A549 (cell line): ENCODE results near the gene SSBP3. TPM values are rescaled to one million over a fixed set of nuclear protein-coding genes. Genes with fewer than 3 reads are reported as not detected.

Experiments
- ATAC-seq, 2 experiments: fragments of 200-7000 bp in 1 of 2; fragments of >200 bp in 1 of 2; cut with Nextera tagmentation in 1 of 2; cut with Tn5 transposase in 1 of 2; 3 replicates each; pipeline versions ENCODE4 v1.8.0 to v1.9.1; 2018 to 2020; ENCODE audit warnings: mild to moderate bottlenecking in 1 of 2, moderate library complexity in 1 of 2
- CTCF ChIA-PET: fragments of 300-600 bp; sonication (Branson Sonifier 250); formaldehyde crosslinking; extraction: SDS; loops from one replicate; lab custom pipeline; 2021; ENCODE audit warnings: antibody characterized with exemption, inconsistent platforms; lab: Yijun Ruan, JAX
- POLR2A ChIA-PET: fragments of 350-600 bp; formaldehyde crosslinking; extraction: SDS; loops from one replicate; lab custom pipeline; 2021; ENCODE audit warnings: antibody characterized with exemption, inconsistent platforms; lab: Yijun Ruan, JAX
- DNase-seq, 2 experiments: peaks; one replicate each; pipeline versions ENCODE4 v3.0.0 to v3.0.0-alpha.2; 2011 to 2016; ENCODE audit warnings: low read depth in 1 of 2, low spot score in 1 of 2
- FAIRE-seq: peaks from 2 replicates; lab custom pipeline; 2011; peaks lifted over from hg19 to GRCh38; lab: Jason Lieb, UNC
- H3K27ac ChIP-seq, 2 experiments: fragments of >200 bp; sonication (Bioruptor Twin); formaldehyde crosslinking; 3 replicates each; pipeline ENCODE4 v1.5.1; 2016 to 2017
- H3K4me1 ChIP-seq: fragments of >200 bp; sonication (Bioruptor Twin); formaldehyde crosslinking; 3 replicates; pipeline ENCODE4 v1.6.1; 2016
- H3K4me2 ChIP-seq: fragments of >200 bp; sonication (Bioruptor Twin); formaldehyde crosslinking; 3 replicates; pipeline ENCODE4 v1.6.1; 2016
- H3K4me3 ChIP-seq: fragments of >200 bp; sonication (Bioruptor Twin); formaldehyde crosslinking; 3 replicates; pipeline ENCODE4 v1.5.1; 2016
- H3K9me3 ChIP-seq: fragments of >200 bp; sonication (Bioruptor Twin); formaldehyde crosslinking; 3 replicates; pipeline ENCODE4 v1.6.1; 2016
- BCL3 ChIP-seq: fragments of >200 bp; sonication (Bioruptor Twin); formaldehyde crosslinking; IDR thresholded peaks from 3 replicates; pipeline ENCODE4 v1.6.1; 2016
- CBX2 ChIP-seq: fragments of 200-600 bp; sonication (generic); IDR thresholded peaks from 2 replicates; pipeline ENCODE4 v1.6.1; 2016; ENCODE audit warnings: low read depth, mild to moderate bottlenecking, borderline replicate concordance
- CEBPB ChIP-seq, 2 experiments: fragments of >200 bp in 1 of 2; sonication (Bioruptor Twin) in 1 of 2; formaldehyde crosslinking in 1 of 2; IDR thresholded peaks; 2 replicates each; pipeline ENCODE4 v1.6.1; 2012 to 2016
- CHD2 ChIP-seq: fragments of 150-350 bp; IDR thresholded peaks from 2 replicates; pipeline ENCODE4 v1.6.1; 2014; ENCODE audit warnings: low read length; ENCODE audit not compliant: partially characterized antibody
- FOSB ChIP-seq: fragments of 250-450 bp; sonication (Bioruptor Pico); IDR thresholded peaks from 2 replicates; pipeline ENCODE4 v1.5.0; 2020; ENCODE audit warnings: mild to moderate bottlenecking, moderate library complexity
- HOXA7 ChIP-seq: fragments of 250-450 bp; sonication (Bioruptor Pico); IDR thresholded peaks from 2 replicates; pipeline ENCODE4 v1.5.0; 2020; ENCODE audit warnings: mild to moderate bottlenecking, moderate library complexity
- MYC ChIP-seq: IDR thresholded peaks from 2 replicates; pipeline ENCODE4 v1.6.1; 2012; ENCODE audit warnings: mild to moderate bottlenecking, inconsistent platforms, low read length, improper control_type of control experiment, borderline replicate concordance
- NR3C1 ChIP-seq: fragments of >200 bp; sonication (Bioruptor Twin); formaldehyde crosslinking; IDR thresholded peaks from 3 replicates; pipeline ENCODE4 v1.6.1; 2017
- PHF8 ChIP-seq: fragments of 200-600 bp; sonication (generic); IDR thresholded peaks from 2 replicates; pipeline ENCODE4 v1.6.1; 2016; ENCODE audit warnings: low read depth, mild to moderate bottlenecking, antibody characterized with exemption, moderate library complexity, borderline replicate concordance
- RCOR1 ChIP-seq: fragments of 150-350 bp; IDR thresholded peaks from 2 replicates; pipeline ENCODE4 v1.6.1; 2014; ENCODE audit warnings: antibody characterized with exemption, low read length, low read depth
- RFX5 ChIP-seq: fragments of 450-650 bp; IDR thresholded peaks from 2 replicates; pipeline ENCODE4 v1.7.1; 2014; ENCODE audit warnings: antibody characterized with exemption, mild to moderate bottlenecking, moderate library complexity
- RNF2 ChIP-seq: fragments of 200-600 bp; sonication (generic); IDR thresholded peaks from 2 replicates; pipeline ENCODE4 v1.6.1; 2016; ENCODE audit warnings: low read depth, mild to moderate bottlenecking, antibody characterized with exemption, moderate library complexity, borderline replicate concordance
- SMC3 ChIP-seq: fragments of >200 bp; sonication (Bioruptor Twin); formaldehyde crosslinking; IDR thresholded peaks from 3 replicates; pipeline ENCODE4 v1.6.1; 2018; ENCODE audit warnings: inconsistent platforms
- ZC3H11A ChIP-seq: fragments of 450-650 bp; IDR thresholded peaks from 2 replicates; pipeline ENCODE4 v1.6.1; 2014; ENCODE audit warnings: antibody characterized with exemption, mild to moderate bottlenecking
- WGBS: methylation state at CpG from one replicate; pipeline ENCODE4 v1.1.6; 2017; ENCODE audit errors: missing lambda C conversion rate; 5-methylcytosine and 5-hydroxymethylcytosine counted together
- polyA plus RNA-seq, 4 experiments: library from polyadenylated mRNA; depleted of rRNA in 3 of 4; stranded (reverse); fragments of >200 nt; fragmentation: RNase III in 1 of 4; extraction: RNeasy Plus Mini Kit Qiagen cat#74134 plus additional on column Dnase treatment in 1 of 4; gene quantifications; 2 replicates in 3 of 4; 3 replicates in 1 of 4; pipeline ENCODE4 v1.2.3, GENCODE V29; 2011 to 2017
- TF ChIP-seq, protein P1 (sequence below): fragments of 250-450 bp; sonication (Bioruptor Pico); IDR thresholded peaks from 2 replicates; pipeline ENCODE4 v1.5.0; 2020; ENCODE audit warnings: low read depth, mild to moderate bottlenecking, moderate library complexity
- TF ChIP-seq, protein P2 (sequence below): fragments of 200-600 bp; sonication (generic); IDR thresholded peaks from 2 replicates; pipeline ENCODE4 v1.6.1; 2016; ENCODE audit warnings: antibody characterized with exemption, mild to moderate bottlenecking, moderate library complexity

SSBP3 gene
- polyA plus RNA-seq, 2 of the 4 experiments (the other 2 are of a cell fraction), result 7.2 to 9.1 TPM

GRCh38 chr1:54324251-54325140, 81.7 kb downstream of the SSBP3 start:
- Histone ChIP-seq H3K27ac (no peak overlapping the region), H3K9me3 (no peaks in the 10 kb centered on the region), H3K4me1 (no peaks in the 10 kb centered on the region), H3K4me2 (no peak overlapping the region), H3K4me3 (no peak overlapping the region)
- DNase-seq (no peak), ATAC-seq (no peak), FAIRE-seq (no peak)
- CTCF ChIA-PET, result no interaction called here
- TF ChIP-seq, protein P1, sequence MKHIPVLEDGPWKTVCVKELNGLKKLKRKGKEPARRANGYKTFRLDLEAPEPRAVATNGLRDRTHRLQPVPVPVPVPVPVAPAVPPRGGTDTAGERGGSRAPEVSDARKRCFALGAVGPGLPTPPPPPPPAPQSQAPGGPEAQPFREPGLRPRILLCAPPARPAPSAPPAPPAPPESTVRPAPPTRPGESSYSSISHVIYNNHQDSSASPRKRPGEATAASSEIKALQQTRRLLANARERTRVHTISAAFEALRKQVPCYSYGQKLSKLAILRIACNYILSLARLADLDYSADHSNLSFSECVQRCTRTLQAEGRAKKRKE (CRISPR knock-in tag), result no peak
- TF ChIP-seq CEBPB (IDR thresholded peaks at IDR 0.05), result no peak
- 85% methylated on average over 18 of the region's 19 CpGs for WGBS
- POLR2A ChIA-PET, result no interaction called here

DNA sequence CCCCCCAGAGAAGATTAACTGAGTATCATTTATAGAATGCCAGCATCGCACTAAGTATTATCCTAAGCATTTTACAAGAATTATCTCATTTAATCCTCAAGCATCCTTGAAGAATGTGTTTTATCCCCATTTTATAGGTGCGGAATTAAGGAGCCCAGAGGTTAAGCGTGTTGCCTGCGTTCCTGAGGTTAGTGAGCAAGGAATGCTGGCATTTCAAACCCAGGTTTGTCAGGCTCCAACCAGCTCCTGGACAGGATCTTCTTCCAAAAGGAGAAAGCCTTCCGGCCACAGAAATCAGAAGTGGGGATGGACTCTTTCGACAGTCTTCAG, 82.3 kb downstream of the SSBP3 start:
- H3K4me1 ChIP-seq, result no peaks in the 10 kb centered on the region
- POLR2A ChIA-PET, result no interaction called here
- no peak overlapping the region for H3K27ac ChIP-seq
- CTCF ChIA-PET, result interaction anchor here (1.5 to 1.8 kb wide), 2 partner anchors 12 to 19 kb away, joined by 3 to 5 read pairs; no protein-coding TSS in a partner anchor
- no peak for DNase-seq
- TF ChIP-seq SMC3 (no peak), RFX5 (no peak), CHD2 (no peak), FOSB (no peak), NR3C1 (no peak), BCL3 (no peak), CBX2 (no peak), RNF2 (no peak), MYC (no peak), HOXA7 (CRISPR knock-in tag) (no peak), ZC3H11A (no peak), RCOR1 (no peak), PHF8 (no peak)
- TF ChIP-seq, protein P1 (CRISPR knock-in tag), result no peak
- TF ChIP-seq, protein P2, sequence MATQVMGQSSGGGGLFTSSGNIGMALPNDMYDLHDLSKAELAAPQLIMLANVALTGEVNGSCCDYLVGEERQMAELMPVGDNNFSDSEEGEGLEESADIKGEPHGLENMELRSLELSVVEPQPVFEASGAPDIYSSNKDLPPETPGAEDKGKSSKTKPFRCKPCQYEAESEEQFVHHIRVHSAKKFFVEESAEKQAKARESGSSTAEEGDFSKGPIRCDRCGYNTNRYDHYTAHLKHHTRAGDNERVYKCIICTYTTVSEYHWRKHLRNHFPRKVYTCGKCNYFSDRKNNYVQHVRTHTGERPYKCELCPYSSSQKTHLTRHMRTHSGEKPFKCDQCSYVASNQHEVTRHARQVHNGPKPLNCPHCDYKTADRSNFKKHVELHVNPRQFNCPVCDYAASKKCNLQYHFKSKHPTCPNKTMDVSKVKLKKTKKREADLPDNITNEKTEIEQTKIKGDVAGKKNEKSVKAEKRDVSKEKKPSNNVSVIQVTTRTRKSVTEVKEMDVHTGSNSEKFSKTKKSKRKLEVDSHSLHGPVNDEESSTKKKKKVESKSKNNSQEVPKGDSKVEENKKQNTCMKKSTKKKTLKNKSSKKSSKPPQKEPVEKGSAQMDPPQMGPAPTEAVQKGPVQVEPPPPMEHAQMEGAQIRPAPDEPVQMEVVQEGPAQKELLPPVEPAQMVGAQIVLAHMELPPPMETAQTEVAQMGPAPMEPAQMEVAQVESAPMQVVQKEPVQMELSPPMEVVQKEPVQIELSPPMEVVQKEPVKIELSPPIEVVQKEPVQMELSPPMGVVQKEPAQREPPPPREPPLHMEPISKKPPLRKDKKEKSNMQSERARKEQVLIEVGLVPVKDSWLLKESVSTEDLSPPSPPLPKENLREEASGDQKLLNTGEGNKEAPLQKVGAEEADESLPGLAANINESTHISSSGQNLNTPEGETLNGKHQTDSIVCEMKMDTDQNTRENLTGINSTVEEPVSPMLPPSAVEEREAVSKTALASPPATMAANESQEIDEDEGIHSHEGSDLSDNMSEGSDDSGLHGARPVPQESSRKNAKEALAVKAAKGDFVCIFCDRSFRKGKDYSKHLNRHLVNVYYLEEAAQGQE, result no peak
- TF ChIP-seq, all 56 proteins: peak for 0
- 94% methylated on average over 6 of the region's 6 CpGs for WGBS
- FAIRE-seq, result no peak
- Histone ChIP-seq H3K9me3 (no peaks in the 10 kb centered on the region), H3K4me2 (no peak overlapping the region), H3K4me3 (no peak overlapping the region)
- ATAC-seq, result no peak
